Chondrocyte (in vitro differentiated cells): ENCODE data around the gene CHM. TPM values are rescaled to one million over a fixed set of nuclear protein-coding genes. Genes with fewer than 3 reads are reported as not detected.

Experiments used
- DNase-seq: peaks from one replicate; pipeline ENCODE4 v3.0.0; 2021; ENCODE audit warnings: mixed read lengths, low spot score
- H3K27ac Mint-ChIP-seq: one replicate; pipeline ENCODE4 v1.8.0; 2021; ENCODE audit warnings: mild to moderate bottlenecking, moderate library complexity, mixed read lengths; ENCODE audit not compliant: unreplicated experiment
- H3K27me3 Mint-ChIP-seq: 2 replicates; pipeline ENCODE4 v1.8.0; 2021; ENCODE audit warnings: low read depth, mixed read lengths
- H3K36me3 Mint-ChIP-seq: 2 replicates; pipeline ENCODE4 v1.8.0; 2021; ENCODE audit warnings: low read depth, mixed read lengths
- H3K4me1 Mint-ChIP-seq: 2 replicates; pipeline ENCODE4 v1.8.0; 2021; ENCODE audit warnings: low read depth, mild to moderate bottlenecking, mixed read lengths
- H3K4me3 Mint-ChIP-seq: one replicate; pipeline ENCODE4 v1.8.0; 2021; ENCODE audit warnings: mild to moderate bottlenecking, moderate library complexity, mixed read lengths; ENCODE audit not compliant: unreplicated experiment
- H3K9me3 Mint-ChIP-seq: 2 replicates; pipeline ENCODE4 v1.8.0; 2021; ENCODE audit warnings: low read depth, mixed read lengths
- CTCF ChIP-seq: fragments of 200-600 bp; sonication (generic); IDR thresholded peaks from 2 replicates; pipeline ENCODE4 v1.5.0; 2021; ENCODE audit warnings: antibody characterized with exemption, mild to moderate bottlenecking, moderate library complexity
- total RNA-seq: library from RNA; stranded (reverse); gene quantifications from 3 replicates; pipeline ENCODE4 v1.2.1, GENCODE V29; 2021

The CHM gene
- total RNA-seq, 1 donor from 2014 or later: 55.1 TPM

GRCh38 chrX:85882601-85883000 lies 164.8 kb downstream of the CHM start:
- H3K9me3 Mint-ChIP-seq: peaks cover 5% of the 10 kb centered on the region
- H3K36me3 Mint-ChIP-seq: peaks cover 8% of the 10 kb centered on the region
- no peak overlapping the region for H3K27ac Mint-ChIP-seq
- H3K4me1 Mint-ChIP-seq: no peaks in the 10 kb centered on the region
- DNase-seq: no peak
- no peak overlapping the region for H3K4me3 Mint-ChIP-seq
- no peaks in the 10 kb centered on the region for H3K27me3 Mint-ChIP-seq
- no peak for TF ChIP-seq CTCF

GRCh38 chrX:85870585-85870984 lies 176.8 kb downstream of the CHM start:
- H3K9me3 Mint-ChIP-seq: peaks cover 7% of the 10 kb centered on the region
- no peak overlapping the region for H3K4me3 Mint-ChIP-seq
- DNase-seq: no peak
- no peaks in the 10 kb centered on the region for H3K27me3 Mint-ChIP-seq
- H3K4me1 Mint-ChIP-seq: no peaks in the 10 kb centered on the region
- H3K27ac Mint-ChIP-seq: no peak overlapping the region
- TF ChIP-seq CTCF: no peak
- peaks cover 40% of the 10 kb centered on the region for H3K36me3 Mint-ChIP-seq

GRCh38 chrX:85865324-85865723 lies 182.0 kb downstream of the CHM start:
- Mint-ChIP-seq H3K27me3 (no peaks in the 10 kb centered on the region), H3K4me3 (no peak overlapping the region), H3K4me1 (no peaks in the 10 kb centered on the region), H3K9me3 (peaks cover 12% of the 10 kb centered on the region), H3K27ac (no peak overlapping the region), H3K36me3 (peaks cover 49% of the 10 kb centered on the region)
- no peak for TF ChIP-seq CTCF
- DNase-seq: no peak

GRCh38 chrX:85859426-85859825 lies 187.9 kb downstream of the CHM start:
- DNase-seq: no peak
- TF ChIP-seq CTCF: no peak
- no peaks in the 10 kb centered on the region for H3K4me1 Mint-ChIP-seq
- no peak overlapping the region for H3K27ac Mint-ChIP-seq
- peaks cover 13% of the 10 kb centered on the region for H3K36me3 Mint-ChIP-seq
- H3K27me3 Mint-ChIP-seq: no peaks in the 10 kb centered on the region
- H3K9me3 Mint-ChIP-seq: peaks cover 6% of the 10 kb centered on the region
- H3K4me3 Mint-ChIP-seq: no peak overlapping the region

- no peak overlapping the region for H3K4me3 Mint-ChIP-seq
- no peaks in the 10 kb centered on the region for H3K4me1 Mint-ChIP-seq
- no peaks in the 10 kb centered on the region for H3K36me3 Mint-ChIP-seq
- DNase-seq: no peak
- peaks cover 10% of the 10 kb centered on the region for H3K9me3 Mint-ChIP-seq
- no peak overlapping the region for H3K27ac Mint-ChIP-seq
- peaks cover 13% of the 10 kb centered on the region for H3K27me3 Mint-ChIP-seq
- peak; percentile 80 for TF ChIP-seq CTCF
Measured at GRCh38 chrX:85851418-85851817, 195.9 kb downstream of the CHM start.
